Retinal pigment epithelial cell (primary cell): ENCODE data around the gene CIAPIN1.
A peak's percentile ranks its signal among the peaks of the same experiment; 100 is the strongest.

ENCODE experiments used
- DNase-seq: peaks from one replicate; pipeline ENCODE4 v3.0.0-alpha.2; 2010; ENCODE audit warnings: low read depth
- H3K4me3 ChIP-seq: 2 replicates; pipeline ENCODE4 v1.5.1; 2011; ENCODE audit warnings: mild to moderate bottlenecking, low read length, control low read depth, moderate library complexity
- TF ChIP-seq, protein P1 (sequence below): conservative IDR thresholded peaks from 2 replicates; pipeline ENCODE4 v1.5.1; 2011; ENCODE audit warnings: low read depth, low read length, control low read depth, inconsistent platforms

CIAPIN1 gene

GRCh38 chr16:57447186-57447962 lies at the start of gene CIAPIN1, which contains the start of gene COQ9:
Gene CIAPIN1 (minus strand): TSS chr16:57447385. CDS start chr16:57440928, 6,457 bp downstream.
Gene COQ9 (plus strand): TSS chr16:57447479. CDS start chr16:57447506, 27 bp downstream.
- H3K4me3 ChIP-seq = peak within 1 kb of the TSS; percentile 96
- TF ChIP-seq, protein P1, sequence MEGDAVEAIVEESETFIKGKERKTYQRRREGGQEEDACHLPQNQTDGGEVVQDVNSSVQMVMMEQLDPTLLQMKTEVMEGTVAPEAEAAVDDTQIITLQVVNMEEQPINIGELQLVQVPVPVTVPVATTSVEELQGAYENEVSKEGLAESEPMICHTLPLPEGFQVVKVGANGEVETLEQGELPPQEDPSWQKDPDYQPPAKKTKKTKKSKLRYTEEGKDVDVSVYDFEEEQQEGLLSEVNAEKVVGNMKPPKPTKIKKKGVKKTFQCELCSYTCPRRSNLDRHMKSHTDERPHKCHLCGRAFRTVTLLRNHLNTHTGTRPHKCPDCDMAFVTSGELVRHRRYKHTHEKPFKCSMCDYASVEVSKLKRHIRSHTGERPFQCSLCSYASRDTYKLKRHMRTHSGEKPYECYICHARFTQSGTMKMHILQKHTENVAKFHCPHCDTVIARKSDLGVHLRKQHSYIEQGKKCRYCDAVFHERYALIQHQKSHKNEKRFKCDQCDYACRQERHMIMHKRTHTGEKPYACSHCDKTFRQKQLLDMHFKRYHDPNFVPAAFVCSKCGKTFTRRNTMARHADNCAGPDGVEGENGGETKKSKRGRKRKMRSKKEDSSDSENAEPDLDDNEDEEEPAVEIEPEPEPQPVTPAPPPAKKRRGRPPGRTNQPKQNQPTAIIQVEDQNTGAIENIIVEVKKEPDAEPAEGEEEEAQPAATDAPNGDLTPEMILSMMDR = no peak
- peak; percentile 79 for DNase-seq

DNA sequence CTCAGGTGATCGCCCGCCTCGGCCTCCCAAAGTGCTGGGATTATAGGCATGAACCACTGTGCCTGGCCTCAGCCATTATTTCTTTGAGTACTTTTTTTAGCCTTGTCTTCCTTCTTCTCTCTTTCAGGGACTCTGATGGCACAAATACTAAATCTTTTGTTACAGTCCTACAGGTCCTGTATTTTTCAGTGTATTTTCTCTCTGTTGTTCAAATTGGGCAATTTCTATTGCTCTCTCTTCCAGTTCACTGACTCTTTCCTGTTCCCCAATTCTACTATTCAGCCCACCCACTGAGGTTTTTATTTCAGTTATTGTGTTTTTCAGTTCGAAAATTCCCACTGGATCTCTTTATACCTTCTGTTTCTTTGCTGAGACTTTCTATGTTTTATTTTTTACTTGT lies 46.6 kb upstream of the CIAPIN1 start:
- DNase-seq = no peak
- no peak overlapping the region for H3K4me3 ChIP-seq
- TF ChIP-seq, protein P1 = no peak

- no peak overlapping the region for H3K4me3 ChIP-seq
- no peak for DNase-seq
- TF ChIP-seq, protein P1 = no peak
Observed at GRCh38 chr16:57489229-57489628, 42.0 kb upstream of the CIAPIN1 start.

GRCh38 chr16:57486858-57487834 lies 40.0 kb upstream of the CIAPIN1 start:
- peak; percentile 59 for DNase-seq

GRCh38 chr16:57485916-57486857 lies 39.0 kb upstream of the CIAPIN1 start, which contains the start of gene DOK4:
Gene DOK4 (minus strand): TSS chr16:57486493. CDS start chr16:57479507, 6,986 bp downstream.
- TF ChIP-seq, protein P1 = no peak
- peak within 1 kb of the TSS; percentile 82 for H3K4me3 ChIP-seq
- no peak for DNase-seq

More at GRCh38 chr16:57486858-57487834, 40.0 kb upstream of the CIAPIN1 start:
- TF ChIP-seq, protein P1 = no peak
- peak overlapping the region; percentile 39 for H3K4me3 ChIP-seq
